IPS DF 19.7 (cell line): ENCODE measurements around the gene CBX4.

Experiments used
- DNase-seq: peaks from one replicate; pipeline ENCODE4 v3.0.0-alpha.2; 2013; ENCODE audit warnings: low read depth, low spot score

CBX4 gene

DNA sequence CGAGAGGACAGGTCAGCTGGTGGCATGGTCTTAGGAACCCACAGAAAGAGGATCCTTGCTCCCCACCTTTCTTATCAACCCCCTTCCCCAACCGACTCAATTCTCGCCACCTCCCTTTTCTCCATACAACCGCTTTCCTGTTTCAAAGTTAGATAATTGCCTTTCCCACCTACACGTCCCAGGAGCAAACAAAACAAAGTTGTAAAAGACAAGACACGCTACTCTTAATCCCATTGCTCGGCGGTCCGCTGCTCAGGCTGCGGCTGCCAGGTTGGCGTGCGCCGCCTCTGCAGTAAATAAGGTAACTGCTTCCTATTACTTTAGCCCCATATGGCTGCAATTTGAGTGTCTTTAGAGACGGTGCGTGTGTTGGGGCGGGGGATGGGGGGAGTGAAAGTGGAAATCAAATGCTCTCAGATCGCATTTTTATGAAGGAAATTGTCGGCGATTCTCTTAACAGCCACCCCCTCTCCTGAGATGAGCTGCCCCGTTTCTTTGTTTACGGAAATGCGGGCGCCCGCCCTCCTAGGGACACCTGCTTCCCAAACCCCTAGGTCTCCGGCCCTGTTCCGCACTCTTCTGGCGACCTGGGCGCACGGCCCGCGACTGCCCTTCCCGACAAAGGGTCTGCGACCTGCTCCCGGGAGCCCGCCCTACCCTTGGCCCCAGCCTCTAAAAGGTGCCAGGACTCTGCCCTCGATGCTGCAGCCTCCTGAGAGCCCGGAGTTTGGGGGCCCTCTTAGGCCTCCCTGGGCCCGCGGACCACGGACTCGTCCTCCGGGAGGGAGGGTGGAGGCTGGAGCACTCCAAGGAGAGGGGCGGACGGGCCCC, 38.7 kb downstream of the CBX4 start:
- DNase-seq = no peak

DNA sequence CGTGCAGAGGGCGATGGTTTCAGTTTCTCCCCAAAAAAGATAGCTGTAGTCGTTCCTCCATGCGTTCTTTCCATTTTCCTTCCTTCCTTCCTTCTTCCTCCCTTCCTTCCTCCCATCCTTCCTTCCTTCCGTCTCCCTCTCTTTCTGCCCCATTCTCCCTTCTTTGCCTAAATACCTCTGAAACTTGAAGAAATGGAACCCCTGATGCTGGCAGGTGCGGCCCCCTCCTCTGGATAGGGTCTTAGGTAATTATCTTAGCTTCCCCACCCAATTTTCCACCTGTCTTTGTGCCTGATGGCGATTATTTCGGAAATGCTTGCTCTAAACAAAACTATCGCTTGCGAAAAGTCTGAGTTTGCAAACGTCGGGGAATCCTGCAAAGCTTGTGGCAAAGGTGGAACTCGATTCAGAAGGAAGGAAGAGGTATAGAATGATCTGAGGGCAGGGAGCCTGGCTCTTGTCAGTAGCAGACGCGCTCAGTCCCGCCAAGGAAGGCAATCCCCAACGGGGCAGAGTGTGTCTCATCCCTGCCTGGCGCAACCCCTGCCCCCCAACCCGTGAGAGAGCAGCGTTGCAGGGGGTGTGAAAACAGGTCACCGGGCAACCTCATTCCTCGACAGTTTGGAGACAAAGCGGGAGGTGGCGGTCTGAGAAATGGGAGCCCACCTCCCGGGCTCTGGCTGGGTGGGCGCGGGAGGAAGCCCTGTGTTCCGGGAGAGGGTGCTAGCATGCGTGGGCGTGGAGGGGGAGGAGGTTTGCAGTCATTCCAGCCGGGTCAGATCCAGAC, 39.5 kb downstream of the CBX4 start:
- DNase-seq = no peak

DNA sequence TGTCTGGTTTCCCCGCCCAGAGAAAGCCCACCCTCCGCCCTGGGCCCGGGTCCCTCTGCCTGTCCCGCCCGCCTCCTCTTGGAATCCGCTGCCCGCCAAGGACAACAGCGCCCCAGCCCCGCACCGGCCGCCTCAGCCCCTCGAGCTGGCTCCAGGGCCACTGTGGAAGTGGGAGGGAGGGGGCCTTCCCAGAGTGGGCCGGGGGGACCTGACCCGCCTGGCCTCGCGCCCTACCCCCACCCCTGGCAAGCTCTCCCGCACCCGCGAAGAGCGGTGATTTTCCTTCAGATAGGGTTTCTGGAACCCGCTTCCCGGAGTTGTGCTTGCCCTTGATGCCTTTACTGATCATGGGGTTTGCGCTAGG, 40.1 kb downstream of the CBX4 start:
- no peak for DNase-seq

DNA sequence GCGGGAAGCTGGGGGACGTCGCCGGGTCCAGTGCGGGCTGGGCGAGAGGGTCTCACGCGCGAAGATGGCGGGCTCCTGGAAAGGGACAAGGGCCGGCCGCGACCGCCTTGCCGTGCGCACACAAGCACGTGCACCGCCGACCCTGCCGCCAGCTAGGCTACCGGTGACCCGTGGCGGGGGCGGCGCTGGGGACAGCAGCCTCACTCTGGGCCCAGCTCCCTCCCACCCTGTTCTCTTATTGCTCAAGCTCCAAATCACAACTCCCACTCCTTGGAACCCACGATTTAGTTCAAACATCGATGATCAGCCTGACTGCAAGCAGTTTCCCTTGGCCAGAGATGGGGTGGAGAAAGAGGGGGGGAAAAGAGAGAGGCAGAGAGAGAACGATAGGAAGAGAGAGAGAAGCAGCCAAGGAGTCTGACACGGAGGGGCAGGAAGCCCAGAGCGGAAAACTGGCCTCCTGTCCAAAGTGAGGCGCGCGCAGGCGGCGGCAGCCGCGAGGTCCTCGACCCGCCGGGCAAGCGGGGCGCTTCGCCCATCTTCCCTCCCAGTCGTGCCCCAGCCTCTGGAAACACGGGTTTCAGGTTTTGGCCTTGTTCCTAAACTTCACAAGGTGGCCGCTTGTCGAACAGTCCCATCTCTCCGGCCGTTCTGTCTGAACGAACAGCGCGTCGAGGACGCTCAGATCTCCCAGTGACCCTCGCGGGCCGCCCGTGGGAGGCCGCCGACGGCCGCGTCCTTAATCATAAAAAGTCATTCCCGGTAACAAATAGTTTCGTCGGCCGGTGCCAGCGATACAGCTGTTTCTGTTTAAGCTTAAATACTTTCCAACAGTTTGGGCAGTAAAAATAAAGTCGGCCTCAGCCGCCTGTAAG, 40.7 kb downstream of the CBX4 start:
- no peak for DNase-seq

DNA sequence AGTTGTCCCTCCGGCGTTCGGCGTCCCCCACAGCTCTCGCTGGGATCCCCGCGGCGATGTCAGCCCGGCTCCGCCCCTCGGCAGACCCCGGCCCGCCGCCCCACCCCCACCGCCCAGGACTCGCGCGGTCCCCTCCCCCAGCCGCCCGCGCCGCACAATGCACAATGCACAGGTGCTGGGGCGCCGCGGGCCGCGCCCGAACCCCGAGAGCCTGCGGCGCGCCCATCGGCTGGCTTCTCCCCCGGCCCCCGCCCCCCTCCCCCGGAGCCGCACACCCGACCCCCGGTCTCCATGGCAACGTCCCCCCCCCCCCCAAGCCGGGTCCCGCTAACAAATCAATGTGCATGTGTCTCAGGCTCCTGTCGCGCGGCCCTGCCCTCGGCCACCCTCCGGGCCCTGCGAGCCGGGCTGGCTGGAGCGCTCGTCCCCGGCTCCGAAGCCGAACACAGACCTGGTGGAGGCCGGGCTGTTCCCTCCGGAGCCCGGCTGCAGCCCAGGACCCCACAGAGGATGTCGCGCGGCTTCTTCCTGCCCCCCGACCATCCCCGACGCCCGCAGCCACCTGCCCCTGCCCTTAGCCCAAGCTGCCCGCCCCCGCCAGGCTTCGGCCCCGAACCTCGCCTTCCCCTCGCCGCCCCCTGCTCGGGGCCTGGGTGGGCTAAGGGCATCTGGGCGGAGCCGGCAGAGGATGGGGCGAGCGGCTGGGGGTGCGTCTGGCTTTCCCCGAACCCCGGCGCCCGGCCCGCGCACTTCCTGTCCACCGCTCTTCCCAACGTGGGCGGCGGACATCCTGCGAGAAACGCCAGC, 41.5 kb downstream of the CBX4 start:
- no peak for DNase-seq

DNA sequence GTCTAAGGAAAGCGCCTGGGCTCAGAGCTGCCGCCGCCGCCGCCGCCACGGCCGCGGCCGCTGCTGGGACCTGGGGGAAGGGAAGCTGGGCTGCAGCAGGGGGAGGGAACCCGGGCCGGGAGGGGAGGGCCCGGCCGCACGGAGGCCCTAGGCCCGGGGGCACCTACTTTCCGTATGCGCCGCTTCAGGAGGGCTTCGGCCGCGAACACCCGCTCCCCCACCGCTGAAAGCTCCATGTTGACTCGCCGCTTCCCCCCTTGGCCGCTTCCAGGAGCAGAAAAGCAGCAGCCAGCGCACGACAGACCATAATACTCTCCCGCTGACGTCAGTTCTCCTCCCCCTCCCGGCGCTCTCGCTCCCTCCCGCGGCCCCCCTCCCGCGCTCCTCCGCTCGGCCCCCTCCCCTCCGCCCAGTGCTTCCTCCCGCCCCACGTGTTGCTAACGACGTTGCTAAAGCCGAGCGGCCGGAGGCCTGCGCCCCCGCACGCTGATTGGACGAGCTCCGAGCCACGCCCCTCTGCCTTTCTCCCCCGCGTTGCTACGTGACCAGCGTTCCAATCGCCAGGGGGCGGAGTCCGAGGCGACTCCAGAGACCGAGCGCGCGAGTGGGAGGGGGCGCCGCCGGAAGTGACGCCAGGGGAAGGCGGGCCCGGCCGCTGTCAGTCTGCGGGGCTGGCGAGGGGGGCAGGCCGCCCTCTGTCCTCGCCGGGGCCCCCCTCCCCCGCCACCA, 42.3 kb downstream of the CBX4 start, which contains the start of gene CBX8:
Gene CBX8, minus strand, starts transcription at position 315 of the 729 bp plus-strand sequence. Its CDS starts 79 bp downstream, at position 236.
- DNase-seq = peak; percentile 93

DNA sequence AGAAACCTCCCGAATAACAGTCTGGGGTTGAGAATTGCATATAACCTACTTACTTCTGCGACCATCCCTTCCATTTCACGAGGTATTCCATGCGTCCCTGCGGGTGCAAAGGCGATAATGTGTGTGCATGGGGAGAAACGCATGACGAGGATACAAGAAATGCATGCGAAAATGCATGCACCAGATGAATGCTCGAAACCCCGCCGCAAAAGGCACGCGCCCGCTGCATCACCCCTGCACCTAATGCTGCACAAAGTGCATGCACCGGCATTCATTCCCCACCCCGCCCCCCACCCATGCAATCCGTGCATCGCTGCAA, 42.8 kb downstream of the CBX4 start:
- no peak for DNase-seq

DNA sequence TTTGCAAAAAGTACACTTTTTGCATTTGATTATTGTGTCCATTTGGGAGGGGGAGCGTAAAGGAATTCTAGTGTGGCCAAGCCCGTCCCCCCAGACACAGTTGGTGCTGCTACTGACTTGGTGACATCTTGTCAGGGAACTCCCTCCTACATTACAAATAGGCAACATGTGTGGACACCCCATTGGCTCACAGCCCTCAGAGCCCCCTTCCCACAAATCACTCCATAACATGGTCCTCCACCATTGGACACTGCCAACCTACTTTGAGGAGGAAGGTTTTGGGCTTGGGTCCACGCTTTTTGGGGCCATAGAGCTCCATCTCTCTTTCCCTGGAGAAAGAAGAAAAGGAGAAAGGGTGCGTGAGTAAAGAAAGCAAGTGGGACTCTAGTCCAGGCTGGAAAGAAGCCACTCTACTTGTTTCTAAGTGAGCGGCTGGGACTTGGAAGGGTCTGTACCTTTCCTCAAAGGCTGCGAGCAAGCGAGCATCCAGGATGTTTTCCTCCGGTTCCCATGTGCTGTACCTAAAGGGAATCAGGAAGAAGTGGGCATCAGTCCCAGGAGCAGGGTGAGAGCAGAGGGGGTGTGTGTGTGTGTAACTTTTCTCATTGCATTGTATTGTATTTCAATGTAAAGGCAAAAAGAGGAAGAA, 43.3 kb downstream of the CBX4 start:
- no peak for DNase-seq

DNA sequence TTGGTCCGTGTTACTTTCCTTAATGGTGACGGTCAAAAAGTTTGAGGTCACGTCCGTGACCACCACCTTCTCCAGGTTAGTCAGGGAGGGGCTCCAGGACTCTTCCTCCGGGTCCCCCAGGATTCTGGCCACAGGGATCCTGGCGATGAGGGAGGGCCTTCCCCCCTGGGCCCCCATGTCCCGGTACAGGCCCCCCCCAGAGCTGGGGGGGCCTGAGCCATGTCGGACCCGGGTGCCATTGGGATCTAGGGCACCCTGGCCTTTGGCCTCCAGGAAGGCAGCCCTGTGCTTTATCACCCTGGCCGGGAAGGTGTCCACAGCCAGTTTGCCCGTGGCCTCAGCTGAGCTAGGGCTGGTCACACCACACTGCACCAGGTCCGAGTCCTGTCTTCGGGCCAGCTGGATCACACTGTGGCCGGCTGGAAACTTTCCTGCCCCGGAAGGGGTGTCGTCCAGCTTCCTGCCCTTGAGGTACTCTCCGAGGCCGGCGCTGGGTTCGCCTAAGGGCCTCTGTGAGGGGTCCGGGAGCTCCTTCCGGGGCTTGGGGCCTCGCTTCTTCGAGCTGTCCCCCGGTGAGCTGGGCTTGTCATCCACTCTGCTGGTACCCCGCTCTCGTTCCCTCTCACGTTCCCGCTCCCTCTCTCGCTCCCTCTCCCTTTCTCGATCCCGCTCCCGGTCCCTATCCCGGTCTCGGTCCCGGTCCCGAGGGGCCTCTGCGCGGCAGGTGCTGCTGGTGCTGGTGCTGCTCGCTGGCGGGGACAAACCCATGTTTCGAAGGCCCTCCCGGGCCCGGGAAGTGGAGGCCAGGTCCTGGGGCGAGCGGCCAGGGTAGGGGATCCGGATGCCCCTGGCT, 44.4 kb downstream of the CBX4 start:
- DNase-seq = no peak

DNA sequence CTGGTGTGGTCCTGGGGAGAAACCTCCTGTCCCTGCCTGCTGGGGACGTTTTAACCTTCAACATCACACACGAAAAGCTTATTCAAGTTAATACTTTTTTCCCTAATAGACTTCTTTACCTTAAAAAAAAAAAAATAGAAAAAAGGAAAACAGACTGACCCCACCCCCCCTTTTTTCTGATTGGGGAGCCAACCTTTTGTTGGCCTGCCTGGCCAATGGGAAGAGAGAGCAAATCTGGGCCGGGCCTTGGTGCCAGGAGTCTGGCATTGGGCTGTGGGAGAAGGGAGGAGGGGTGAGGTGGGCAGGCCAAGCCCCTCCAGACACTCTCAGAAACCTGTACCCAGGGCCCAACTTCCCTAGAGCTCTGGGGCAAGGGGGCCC, 45.3 kb downstream of the CBX4 start:
- no peak for DNase-seq

DNA sequence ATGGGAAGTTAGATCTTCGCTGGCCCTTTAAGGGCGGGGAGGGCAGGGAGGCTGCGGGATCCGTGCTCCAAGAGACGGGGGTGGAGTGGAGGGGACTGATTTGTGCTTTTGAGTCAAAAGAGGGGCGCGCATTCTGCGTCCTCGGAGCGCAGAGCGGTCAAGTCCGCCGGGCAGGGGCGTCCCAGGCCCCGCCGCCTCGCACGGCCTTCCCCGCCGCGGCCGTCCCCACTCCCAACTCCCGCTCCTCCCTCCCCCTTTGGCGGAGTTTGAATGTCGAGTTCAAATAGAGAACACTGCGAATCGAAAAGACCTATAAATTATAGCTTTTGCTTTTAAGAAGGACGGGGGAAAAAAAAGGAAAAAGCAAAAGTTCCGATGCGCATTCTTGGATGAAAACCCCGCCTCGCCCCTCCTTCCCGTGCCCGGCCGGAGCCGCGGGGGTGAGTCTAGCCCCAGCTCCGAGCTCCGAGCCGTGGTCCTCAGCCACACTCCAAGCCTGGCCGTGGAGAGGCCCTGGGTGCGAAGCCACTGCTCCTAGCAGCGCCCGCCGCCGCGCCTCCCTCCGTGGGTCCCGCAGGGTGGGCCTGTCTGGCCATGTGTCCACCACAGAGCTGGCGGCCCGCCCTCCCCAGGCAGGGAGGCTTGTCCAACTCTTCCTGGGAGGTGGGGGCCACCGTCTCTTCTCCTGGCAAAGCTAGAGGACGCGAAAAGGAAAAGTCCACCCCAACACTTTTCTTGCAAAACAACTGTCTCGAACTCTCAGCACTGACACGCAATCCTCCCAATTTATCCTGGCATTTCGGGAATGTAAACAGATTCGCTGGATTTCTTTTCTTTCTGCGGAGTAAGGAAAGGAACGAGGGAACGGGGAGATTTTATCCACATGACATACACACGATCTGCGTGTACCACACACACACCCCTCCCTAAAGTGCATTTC, 46.0 kb downstream of the CBX4 start:
- DNase-seq = no peak

DNA sequence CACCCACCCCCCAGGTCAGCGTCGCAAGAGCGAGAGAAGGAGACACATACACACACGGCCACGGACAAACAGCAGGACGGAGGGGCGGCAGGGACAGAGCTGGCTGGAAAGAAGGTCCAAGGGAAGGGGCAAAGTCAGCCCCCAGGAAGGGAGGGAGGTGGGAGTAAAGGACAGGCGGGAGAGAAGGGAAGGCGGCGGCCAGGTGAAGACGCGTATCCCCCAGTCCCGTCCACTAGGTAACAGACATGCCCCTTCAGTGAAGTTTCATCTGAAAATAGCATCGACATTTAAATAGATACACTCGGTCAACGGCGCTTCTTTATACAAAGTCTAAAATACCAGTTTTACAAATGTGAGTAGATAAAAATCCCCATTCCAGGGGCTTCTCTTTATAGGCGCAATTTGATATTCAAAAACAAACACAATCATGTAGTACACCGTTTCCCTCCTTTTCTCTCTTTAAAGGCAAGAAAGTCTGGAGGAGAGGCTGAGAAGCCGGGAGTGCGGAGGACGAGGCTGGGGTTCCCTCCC, 46.8 kb downstream of the CBX4 start:
- DNase-seq = no peak

DNA sequence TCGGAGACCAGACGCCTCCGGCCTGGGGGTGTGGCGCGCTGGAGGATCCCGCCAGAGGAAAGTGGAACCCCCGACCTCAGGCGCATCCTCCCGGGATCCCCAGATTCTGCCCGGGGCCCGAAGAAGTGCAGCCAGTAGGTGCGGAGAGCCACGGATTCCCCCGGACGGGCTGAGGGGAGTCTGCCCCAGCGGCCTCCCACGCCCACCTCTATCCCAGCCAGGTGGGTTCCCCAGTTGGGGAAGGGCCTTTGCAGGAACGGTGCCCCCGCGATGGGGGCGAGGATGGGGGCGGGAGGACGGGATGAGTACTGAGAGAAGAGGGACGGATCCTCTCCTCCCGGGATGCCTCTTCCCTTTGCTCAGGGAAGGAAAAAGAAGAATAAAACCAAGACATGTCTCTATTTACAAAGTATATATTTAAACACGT, 47.5 kb downstream of the CBX4 start:
- no peak for DNase-seq

DNA sequence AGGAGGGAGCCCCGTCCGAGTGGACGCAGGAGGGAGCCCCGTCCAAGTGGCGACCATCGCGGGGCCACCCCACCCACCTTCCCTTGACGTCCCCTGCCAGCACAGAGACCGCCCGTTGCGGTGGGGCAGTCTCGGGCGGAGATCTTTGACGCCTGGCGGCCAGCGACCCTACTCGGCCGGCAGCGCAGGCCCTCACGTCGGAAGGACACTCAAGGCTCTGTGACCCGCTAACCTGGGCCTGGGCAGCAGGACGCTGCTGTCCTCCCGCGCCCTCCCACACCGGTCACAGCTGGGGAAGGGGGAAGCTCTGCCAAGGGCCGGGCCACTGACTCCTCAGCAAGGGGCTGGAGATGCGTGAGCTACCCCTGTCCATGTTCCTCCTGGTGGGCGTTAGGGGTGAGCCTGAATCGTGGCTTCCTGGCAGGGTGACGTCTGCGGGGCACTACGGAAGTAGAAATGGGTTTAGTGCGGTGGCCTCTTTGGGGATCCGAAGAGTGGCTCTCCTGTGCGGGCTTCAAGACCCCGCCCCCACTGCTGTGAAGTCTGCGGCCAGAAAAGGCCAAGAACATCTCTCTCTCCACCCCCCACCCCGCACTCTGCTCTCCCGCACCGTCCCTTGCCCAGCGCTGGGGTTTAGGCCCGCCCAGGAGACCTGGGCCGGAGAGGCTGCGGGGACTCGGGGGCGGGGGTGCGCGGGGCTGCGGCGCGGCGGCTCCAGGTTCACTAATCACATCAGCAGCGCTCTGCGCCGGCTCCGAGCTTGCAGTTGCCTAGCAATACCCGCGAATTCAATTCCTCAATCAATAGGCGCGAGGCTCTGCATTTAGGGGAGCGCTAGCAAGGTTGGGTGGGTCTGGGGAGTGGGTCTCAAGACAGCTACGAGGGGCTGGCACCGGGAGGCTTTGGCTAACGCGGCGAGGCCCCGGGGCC, 48.2 kb downstream of the CBX4 start:
- DNase-seq = no peak

DNA sequence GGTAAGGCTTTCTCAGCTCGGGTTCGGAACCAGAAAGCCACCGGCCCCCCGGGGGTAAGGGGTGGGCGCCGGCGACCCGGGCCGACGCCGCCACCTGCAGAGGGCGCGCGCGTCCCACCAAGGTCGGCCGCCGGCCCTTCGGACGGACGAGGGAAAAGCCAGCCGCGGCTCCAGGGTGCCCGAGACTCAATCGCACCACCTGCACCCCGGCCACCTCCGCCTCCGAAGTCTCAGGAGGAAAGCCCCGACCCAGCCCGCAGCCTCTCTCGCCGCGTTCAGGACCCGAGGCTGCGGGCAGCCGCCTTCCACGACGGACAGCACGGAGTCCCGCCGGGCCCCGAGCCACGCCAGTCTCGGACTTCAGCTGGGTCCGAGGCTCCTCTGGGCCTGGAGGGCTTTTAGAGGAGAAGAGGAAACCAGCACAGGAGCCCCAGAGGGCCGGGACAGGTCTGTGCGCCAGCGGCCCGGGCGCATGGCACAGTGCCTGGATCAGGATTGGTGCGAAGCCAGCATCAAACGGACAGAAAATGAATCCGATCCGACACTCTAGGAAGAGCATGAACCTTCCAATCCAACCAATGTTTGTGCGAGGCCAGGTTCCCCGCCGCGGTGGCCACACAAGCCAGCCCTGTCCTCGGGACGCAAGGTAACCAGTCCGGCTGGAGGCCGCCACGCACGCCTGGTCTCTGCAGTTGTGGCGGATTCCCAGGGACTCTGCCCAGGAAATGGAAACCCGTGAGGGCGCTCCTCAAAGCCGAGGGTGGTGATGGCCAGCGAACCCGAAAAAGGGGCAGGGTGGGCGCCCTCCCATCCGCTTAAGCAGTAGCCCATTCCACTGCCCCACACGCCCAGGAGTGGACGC, 49.1 kb downstream of the CBX4 start:
- DNase-seq = no peak
